ENCODE measurements around the gene ANKEF1. TPM values are rescaled to one million over a fixed set of nuclear protein-coding genes. Genes with fewer than 3 reads are reported as not detected.

The ANKEF1 gene
- total RNA-seq, 2 experiments from 2014 or later: 1.3 TPM

DNA sequence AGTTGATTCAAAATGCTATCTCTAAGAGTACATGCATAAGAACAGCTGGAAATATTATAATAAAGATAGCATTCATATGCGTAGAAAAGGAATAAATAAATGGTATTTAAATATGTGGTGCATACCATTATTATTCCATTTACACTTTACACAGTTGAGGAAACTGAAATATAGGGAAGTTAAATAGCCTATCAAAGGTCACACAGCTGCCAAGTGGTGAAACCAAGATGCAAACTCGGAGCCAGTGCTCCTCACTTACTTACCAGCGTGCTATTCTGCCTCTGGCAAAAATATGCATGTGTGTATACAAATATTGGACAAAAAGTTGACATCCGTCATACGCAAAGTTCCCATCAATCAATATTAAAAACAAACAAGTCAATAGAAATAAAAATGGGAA lies 22.3 kb upstream of the ANKEF1 start:
- Mint-ChIP-seq H3K4me1 (ENCODE audit: low read depth) (no peaks in the 10 kb centered on the region), H3K36me3 (ENCODE audit: low read depth) (no peaks in the 10 kb centered on the region), H3K9me3 (no peaks in the 10 kb centered on the region), H3K4me3 (no peak overlapping the region), H3K27ac (no peak overlapping the region), H3K27me3 (peaks cover 14% of the 10 kb centered on the region)
- TF ChIP-seq, protein P1, sequence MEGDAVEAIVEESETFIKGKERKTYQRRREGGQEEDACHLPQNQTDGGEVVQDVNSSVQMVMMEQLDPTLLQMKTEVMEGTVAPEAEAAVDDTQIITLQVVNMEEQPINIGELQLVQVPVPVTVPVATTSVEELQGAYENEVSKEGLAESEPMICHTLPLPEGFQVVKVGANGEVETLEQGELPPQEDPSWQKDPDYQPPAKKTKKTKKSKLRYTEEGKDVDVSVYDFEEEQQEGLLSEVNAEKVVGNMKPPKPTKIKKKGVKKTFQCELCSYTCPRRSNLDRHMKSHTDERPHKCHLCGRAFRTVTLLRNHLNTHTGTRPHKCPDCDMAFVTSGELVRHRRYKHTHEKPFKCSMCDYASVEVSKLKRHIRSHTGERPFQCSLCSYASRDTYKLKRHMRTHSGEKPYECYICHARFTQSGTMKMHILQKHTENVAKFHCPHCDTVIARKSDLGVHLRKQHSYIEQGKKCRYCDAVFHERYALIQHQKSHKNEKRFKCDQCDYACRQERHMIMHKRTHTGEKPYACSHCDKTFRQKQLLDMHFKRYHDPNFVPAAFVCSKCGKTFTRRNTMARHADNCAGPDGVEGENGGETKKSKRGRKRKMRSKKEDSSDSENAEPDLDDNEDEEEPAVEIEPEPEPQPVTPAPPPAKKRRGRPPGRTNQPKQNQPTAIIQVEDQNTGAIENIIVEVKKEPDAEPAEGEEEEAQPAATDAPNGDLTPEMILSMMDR (IDR thresholded peaks at IDR 0.05): no peak
- Histone ChIP-seq H3K27ac (ENCODE audit: low read depth in 1 of 2, low read length in 2 of 2) (no peak overlapping the region), H3K4me1 (ENCODE audit: insufficient read depth, low read length) (no peaks in the 10 kb centered on the region), H3K9me3 (ENCODE audit: control insufficient read depth in 1 of 2, insufficient read depth in 1 of 2, low read length in 2 of 2) (no peaks in the 10 kb centered on the region), H3K36me3 (ENCODE audit: insufficient read depth, low read length) (no peaks in the 10 kb centered on the region), H3K4me3 (ENCODE audit: low read length) (no peak overlapping the region), H3K27me3 (ENCODE audit: control insufficient read depth in 1 of 2, insufficient read depth in 2 of 2, low read length in 2 of 2) (no peaks in the 10 kb centered on the region)
- ATAC-seq (ENCODE audit: poor library complexity) (no peak), DNase-seq (no peak)
- intact Hi-C loops (cut with DNase I, micrococcal nuclease): no loop called here
- ChIA-PET CTCF (no interaction called here), POLR2A (no interaction called here)

DNA sequence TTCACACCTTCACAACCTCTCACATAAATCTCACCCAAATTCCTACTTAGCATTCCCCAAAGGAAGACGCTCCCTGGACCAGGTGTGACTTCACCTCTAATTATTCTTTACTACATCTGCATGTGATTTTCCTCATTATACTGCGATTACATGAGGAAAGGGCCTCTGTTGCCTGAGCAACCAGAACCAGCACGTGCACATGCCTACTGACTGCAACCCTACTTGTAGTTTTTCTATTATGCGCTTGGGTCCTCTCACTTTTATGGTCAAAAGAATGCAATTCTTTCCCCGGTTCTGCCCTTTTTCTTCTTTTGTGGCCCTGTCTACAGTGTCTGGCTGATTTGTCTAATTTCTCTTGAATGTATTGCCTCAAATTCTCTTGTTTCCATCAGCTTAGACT lies 20.4 kb upstream of the ANKEF1 start:
- CTCF ChIA-PET: interaction anchor here (0.6 to 0.7 kb wide), 2 partner anchors 25 to 812 kb away, joined by 3 read pairs; no protein-coding TSS in a partner anchor
- Mint-ChIP-seq H3K9me3 (no peaks in the 10 kb centered on the region), H3K4me3 (no peak overlapping the region), H3K27me3 (peaks cover 10% of the 10 kb centered on the region), H3K4me1 (ENCODE audit: low read depth) (no peaks in the 10 kb centered on the region), H3K36me3 (ENCODE audit: low read depth) (no peaks in the 10 kb centered on the region), H3K27ac (no peak overlapping the region)
- POLR2A ChIA-PET: no interaction called here
- TF ChIP-seq, protein P1 (IDR thresholded peaks at IDR 0.05): no peak
- H3K4me1 ChIP-seq (ENCODE audit: insufficient read depth, low read length): no peaks in the 10 kb centered on the region
- no peaks in the 10 kb centered on the region for H3K9me3 ChIP-seq (ENCODE audit: control insufficient read depth in 1 of 2, insufficient read depth in 1 of 2, low read length in 2 of 2)
- DNase-seq (no peak), ATAC-seq (ENCODE audit: poor library complexity) (no peak)
- no peak overlapping the region for H3K4me3 ChIP-seq (ENCODE audit: low read length)
- intact Hi-C loops (cut with DNase I, micrococcal nuclease): no loop called here
- H3K27ac ChIP-seq (ENCODE audit: low read depth in 1 of 2, low read length in 2 of 2): no peak overlapping the region
- no peaks in the 10 kb centered on the region for H3K36me3 ChIP-seq (ENCODE audit: insufficient read depth, low read length)
- H3K27me3 ChIP-seq (ENCODE audit: control insufficient read depth in 1 of 2, insufficient read depth in 2 of 2, low read length in 2 of 2): no peaks in the 10 kb centered on the region

DNA sequence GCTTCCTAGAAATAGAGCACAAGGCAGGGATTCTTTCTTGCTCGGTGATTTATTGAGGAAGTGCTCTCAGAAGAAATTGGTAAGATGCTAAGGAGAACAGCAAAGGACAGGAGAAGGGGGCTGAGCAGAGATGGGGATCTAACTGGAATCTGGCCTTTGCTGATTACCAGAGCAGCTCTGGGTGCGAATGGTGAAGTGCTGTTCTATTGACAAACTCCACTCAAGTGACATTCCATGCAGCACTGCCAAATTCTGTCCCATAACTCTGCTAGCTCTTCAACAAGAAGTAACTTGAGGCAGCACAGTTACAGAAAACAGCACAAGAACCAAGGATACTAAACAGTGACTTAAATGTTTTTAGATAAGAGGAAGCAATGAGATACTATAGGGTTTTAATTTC lies 13.8 kb upstream of the ANKEF1 start:
- Histone ChIP-seq H3K27ac (ENCODE audit: low read depth in 1 of 2, low read length in 2 of 2) (no peak overlapping the region), H3K36me3 (ENCODE audit: insufficient read depth, low read length) (no peaks in the 10 kb centered on the region), H3K4me1 (ENCODE audit: insufficient read depth, low read length) (no peaks in the 10 kb centered on the region), H3K27me3 (ENCODE audit: control insufficient read depth in 1 of 2, insufficient read depth in 2 of 2, low read length in 2 of 2) (peaks cover 6% of the 10 kb centered on the region in 2 experiments), H3K9me3 (ENCODE audit: control insufficient read depth in 1 of 2, insufficient read depth in 1 of 2, low read length in 2 of 2) (no peaks in the 10 kb centered on the region), H3K4me3 (ENCODE audit: low read length) (no peak overlapping the region)
- H3K4me1 Mint-ChIP-seq (ENCODE audit: low read depth): no peaks in the 10 kb centered on the region
- DNase-seq: no peak
- ChIA-PET POLR2A (no interaction called here), CTCF (no interaction called here)
- H3K27me3 Mint-ChIP-seq: peaks cover 48% of the 10 kb centered on the region
- no peaks in the 10 kb centered on the region for H3K36me3 Mint-ChIP-seq (ENCODE audit: low read depth)
- TF ChIP-seq, protein P1 (IDR thresholded peaks at IDR 0.05): no peak
- no peak for ATAC-seq (ENCODE audit: poor library complexity)
- no peak overlapping the region for H3K4me3 Mint-ChIP-seq
- intact Hi-C loops (cut with DNase I, micrococcal nuclease): no loop called here
- H3K27ac Mint-ChIP-seq: no peak overlapping the region
- no peaks in the 10 kb centered on the region for H3K9me3 Mint-ChIP-seq
